NCI-H2196 treated with DMSO at 0.1 percent for 48 hours (cell line): ENCODE results near the gene MOGAT3.
"Not testable (repeated sequence)": the region's sequence is repeated elsewhere in the genome, so short reads cannot be mapped to it uniquely, and the experiment has no call there.

Experiments used
- DNase-seq: peaks from one replicate; lab custom pipeline; 2025; ENCODE audit not compliant: unreplicated experiment; lab: John Stamatoyannopoulos, UW

Gene MOGAT3

GRCh38 chr7:101203740-101204738, 3.2 kb upstream of the MOGAT3 start:
- DNase-seq, result not testable (repeated sequence)

GRCh38 chr7:101202603-101202918, 1.7 kb upstream of the MOGAT3 start:
- DNase-seq, result no peak

- no peak for DNase-seq
Measured at GRCh38 chr7:101201695-101202602, 1.1 kb upstream of the MOGAT3 start.

- DNase-seq, result no peak
Measured at GRCh38 chr7:101200504-101200861, 353 bp downstream of the MOGAT3 start.

GRCh38 chr7:101199522-101199921, 1.3 kb downstream of the MOGAT3 start:
- not testable (repeated sequence) for DNase-seq

- DNase-seq, result no peak
Measured at GRCh38 chr7:101198476-101198875, 2.4 kb downstream of the MOGAT3 start.

GRCh38 chr7:101197991-101198390, 2.8 kb downstream of the MOGAT3 start:
- DNase-seq, result no peak

- DNase-seq, result no peak
Measured at GRCh38 chr7:101195884-101196283, 5.0 kb downstream of the MOGAT3 start.

- no peak for DNase-seq
Measured at GRCh38 chr7:101189109-101189508, 11.7 kb downstream of the MOGAT3 start.

GRCh38 chr7:101186844-101187428, 13.9 kb downstream of the MOGAT3 start:
- no peak for DNase-seq

- no peak for DNase-seq
Measured at GRCh38 chr7:101186194-101186593, 14.6 kb downstream of the MOGAT3 start.

GRCh38 chr7:101185258-101185839, 15.5 kb downstream of the MOGAT3 start:
- DNase-seq, result no peak

- DNase-seq, result no peak
Measured at GRCh38 chr7:101180130-101180755, 20.6 kb downstream of the MOGAT3 start, which contains the start of gene NAT16. NAT16 (minus strand) TSS chr7:101180293; CDS start chr7:101174807, 5,486 bp downstream.

GRCh38 chr7:101179713-101180112, 21.1 kb downstream of the MOGAT3 start:
- DNase-seq, result no peak

GRCh38 chr7:101179117-101179516, 21.7 kb downstream of the MOGAT3 start:
- peak; percentile 36 for DNase-seq

- no peak for DNase-seq
Measured at GRCh38 chr7:101177644-101178043, 23.2 kb downstream of the MOGAT3 start.

GRCh38 chr7:101175664-101176063, 25.2 kb downstream of the MOGAT3 start:
- no peak for DNase-seq

- no peak for DNase-seq
Measured at GRCh38 chr7:101174322-101174854, 26.4 kb downstream of the MOGAT3 start.

GRCh38 chr7:101173752-101174244, 27.0 kb downstream of the MOGAT3 start:
- peak; percentile 60 for DNase-seq
